IgD-negative memory B cell (primary cell): ENCODE data around the gene AGAP1. TPM values are rescaled to one million over a fixed set of nuclear protein-coding genes. Genes with fewer than 3 reads are reported as not detected.

ENCODE experiments used
- H3K27ac Mint-ChIP-seq, 3 donors: one replicate each; pipeline ENCODE4 v1.8.0; 2020 to 2022; ENCODE audit warnings: mild to moderate bottlenecking in 3 of 3, mixed read lengths in 3 of 3, moderate library complexity in 1 of 3
- H3K27me3 Mint-ChIP-seq: one replicate; pipeline ENCODE4 v1.8.0; 2021; ENCODE audit warnings: mixed read lengths
- H3K36me3 Mint-ChIP-seq: one replicate; pipeline ENCODE4 v1.8.0; 2020; ENCODE audit warnings: mild to moderate bottlenecking, mixed read lengths
- H3K4me1 Mint-ChIP-seq, 3 donors: one replicate each; pipeline ENCODE4 v1.8.0; 2020 to 2022; ENCODE audit warnings: mixed read lengths in 3 of 3, mild to moderate bottlenecking in 1 of 3
- H3K4me3 Mint-ChIP-seq, 4 donors: one replicate each; pipeline ENCODE4 v1.8.0; 2020 to 2022; ENCODE audit warnings: mild to moderate bottlenecking in 4 of 4, mixed read lengths in 4 of 4, moderate library complexity in 3 of 4
- H3K9me3 Mint-ChIP-seq, 3 donors: one replicate each; pipeline ENCODE4 v1.8.0; 2020 to 2021; ENCODE audit warnings: mixed read lengths in 3 of 3, mild to moderate bottlenecking in 1 of 3
- polyA plus RNA-seq: library from polyadenylated mRNA; unstranded; fragments of 300-500 nt; fragmentation: Illumina TruSeq; gene quantifications from one replicate; pipeline ENCODE4 v1.2.3, GENCODE V29; 2021

Gene AGAP1
- polyA plus RNA-seq, 1 donor from 2014 or later, result not detected

DNA sequence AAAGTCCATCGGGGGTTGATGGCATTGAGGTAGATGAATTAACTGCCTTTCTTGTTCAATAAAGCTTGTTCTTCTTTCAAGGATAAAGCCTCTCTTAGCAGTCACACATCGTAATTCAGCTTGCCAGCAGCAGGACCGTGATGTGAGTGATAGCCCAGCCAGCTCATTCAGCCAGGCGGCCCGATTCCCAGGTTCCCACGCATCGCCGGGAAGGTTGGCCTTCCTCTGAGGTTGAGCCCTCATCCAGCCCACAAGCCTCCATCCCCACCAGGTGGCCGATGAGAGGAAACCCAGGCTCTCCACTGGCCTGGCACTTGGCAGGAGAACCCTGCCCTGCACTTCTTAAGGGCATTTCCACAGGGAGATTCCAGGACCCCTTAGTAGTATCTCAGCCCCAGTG, 4.7 kb downstream of the AGAP1 start:
- H3K4me3 Mint-ChIP-seq, result no peak overlapping the region
- peaks cover 0 to 3% (median 0%) of the 10 kb centered on the region in 3 donors for H3K9me3 Mint-ChIP-seq
- H3K4me1 Mint-ChIP-seq, result no peaks in the 10 kb centered on the region
- no peaks in the 10 kb centered on the region for H3K36me3 Mint-ChIP-seq
- H3K27ac Mint-ChIP-seq, result no peak overlapping the region
- H3K27me3 Mint-ChIP-seq, result peaks cover 23% of the 10 kb centered on the region

DNA sequence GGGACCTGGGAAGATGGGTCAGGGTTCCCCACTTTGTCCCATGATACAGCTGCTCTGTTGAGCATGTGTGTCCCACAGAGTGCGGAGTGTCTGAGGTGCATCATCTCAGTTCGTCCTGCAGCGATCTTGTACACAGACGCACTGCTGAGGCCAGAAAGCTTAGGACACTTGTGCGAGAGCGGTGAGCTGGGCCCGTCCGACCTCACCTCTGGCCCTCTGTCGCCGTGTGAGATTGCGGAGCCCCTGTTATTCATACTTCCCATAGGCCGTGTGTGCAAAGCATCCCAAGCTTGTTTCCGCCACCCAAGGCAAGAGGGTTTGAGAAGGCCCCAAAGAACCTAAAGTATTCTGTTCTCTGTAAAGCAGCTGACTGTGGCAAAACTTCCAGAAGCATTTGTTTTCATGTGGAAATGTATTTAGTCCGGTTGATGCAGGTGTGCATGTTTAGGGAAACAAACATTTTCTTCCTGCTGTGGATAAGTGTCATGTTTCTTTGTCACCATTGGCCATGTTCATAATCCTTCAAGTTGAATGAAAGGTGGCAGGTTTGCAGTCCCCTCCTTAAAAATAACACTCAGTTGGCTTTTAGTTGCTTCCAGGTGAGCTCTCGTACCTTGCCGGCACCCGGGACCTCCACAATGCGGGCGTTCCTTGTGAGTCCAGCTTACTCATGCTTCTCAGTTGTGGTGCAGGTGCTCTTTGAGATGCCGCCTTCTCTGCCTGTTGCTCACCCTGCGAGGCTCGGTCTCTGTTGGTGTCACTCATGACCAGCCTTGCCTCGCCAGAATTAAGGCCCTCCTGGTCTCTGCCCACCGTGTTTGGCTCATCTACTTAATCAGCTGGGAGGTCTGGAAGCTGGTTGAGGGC, 5.3 kb downstream of the AGAP1 start:
- H3K4me1 Mint-ChIP-seq, result no peaks in the 10 kb centered on the region
- peaks cover 26% of the 10 kb centered on the region for H3K27me3 Mint-ChIP-seq
- peaks cover 0 to 3% (median 0%) of the 10 kb centered on the region in 3 donors for H3K9me3 Mint-ChIP-seq
- no peak overlapping the region for H3K4me3 Mint-ChIP-seq
- no peak overlapping the region for H3K27ac Mint-ChIP-seq
- no peaks in the 10 kb centered on the region for H3K36me3 Mint-ChIP-seq

DNA sequence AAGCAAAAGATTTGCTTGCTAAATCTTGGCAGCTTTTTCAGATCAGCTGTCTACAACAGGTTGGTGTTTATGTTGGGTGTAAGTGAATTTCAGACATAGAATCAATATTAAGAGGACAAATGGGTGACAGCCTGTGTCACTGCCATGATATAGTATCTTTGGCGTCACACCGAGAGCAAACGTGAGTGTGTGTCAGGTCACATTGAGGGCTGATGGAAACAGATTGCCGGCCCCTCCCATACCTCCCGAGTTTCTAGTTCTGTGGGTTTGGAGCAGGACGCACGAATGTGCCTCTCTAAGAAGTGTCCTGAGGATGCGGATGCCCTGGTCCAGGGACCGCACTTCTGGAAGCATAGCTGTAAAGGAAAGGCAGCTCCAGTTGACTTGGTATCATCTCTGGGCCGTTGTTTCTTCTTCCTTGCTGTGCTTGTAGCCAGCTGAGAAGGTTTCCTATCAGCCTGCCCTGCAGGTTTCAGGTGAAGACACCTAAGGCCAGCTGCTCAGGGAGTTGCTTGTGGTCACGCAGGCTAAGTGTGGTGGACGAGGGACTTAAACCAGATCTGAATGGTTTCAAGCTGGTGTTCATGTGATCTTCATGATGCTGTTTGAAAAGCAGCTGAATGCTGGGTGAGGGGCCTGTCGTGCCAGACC, 6.4 kb downstream of the AGAP1 start:
- H3K4me1 Mint-ChIP-seq, result no peaks in the 10 kb centered on the region
- H3K27me3 Mint-ChIP-seq, result peaks cover 26% of the 10 kb centered on the region
- H3K27ac Mint-ChIP-seq, result no peak overlapping the region
- peaks cover 0 to 3% (median 0%) of the 10 kb centered on the region in 3 donors for H3K9me3 Mint-ChIP-seq
- H3K4me3 Mint-ChIP-seq, result no peak overlapping the region
- H3K36me3 Mint-ChIP-seq, result no peaks in the 10 kb centered on the region

DNA sequence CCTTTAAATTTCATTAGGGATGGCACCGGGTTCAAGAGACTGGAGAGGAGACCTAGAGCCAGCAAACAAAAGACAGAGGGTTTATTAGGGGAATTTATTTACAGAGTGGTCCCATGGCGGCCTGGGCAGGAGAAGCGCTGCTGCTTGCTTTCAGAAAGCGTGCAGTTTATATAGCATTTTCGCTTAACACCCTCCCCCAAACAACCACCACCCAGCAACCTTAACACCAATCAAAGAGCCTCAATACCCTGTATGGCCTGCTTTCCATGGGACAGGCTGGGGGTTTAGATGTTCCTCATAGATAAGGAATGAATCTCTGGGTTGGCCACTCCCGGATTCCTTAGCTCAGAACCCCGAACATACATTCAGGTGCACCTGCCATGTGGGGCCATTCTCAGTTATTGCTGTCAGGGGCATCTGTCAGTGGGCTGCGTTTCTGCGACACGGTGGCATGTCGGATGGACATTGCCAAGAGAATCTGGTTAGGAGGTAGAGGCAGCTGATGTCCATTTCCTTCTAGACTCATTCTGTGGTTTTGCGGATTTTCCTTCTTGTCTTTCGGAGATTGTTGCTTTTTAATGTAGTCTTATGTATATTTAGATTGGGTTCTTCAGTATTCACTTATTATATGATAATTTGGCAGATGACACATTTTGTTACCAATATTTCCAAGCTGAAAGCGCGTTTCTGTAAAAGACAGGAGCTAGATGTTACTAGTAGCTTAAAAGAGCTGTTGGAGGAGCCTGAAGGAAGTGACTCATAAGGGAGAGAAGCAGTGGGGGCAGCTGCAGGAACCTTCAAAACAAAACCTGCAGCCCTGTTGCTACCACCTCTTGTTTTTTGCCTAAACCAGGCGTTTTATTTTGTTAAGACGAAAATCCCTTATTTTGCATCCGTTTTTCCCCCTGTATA, 7.2 kb downstream of the AGAP1 start:
- no peaks in the 10 kb centered on the region for H3K36me3 Mint-ChIP-seq
- no peak overlapping the region for H3K4me3 Mint-ChIP-seq
- H3K27ac Mint-ChIP-seq, result no peak overlapping the region
- H3K27me3 Mint-ChIP-seq, result peaks cover 23% of the 10 kb centered on the region
- no peaks in the 10 kb centered on the region for H3K4me1 Mint-ChIP-seq
- peaks cover 0 to 3% (median 0%) of the 10 kb centered on the region in 3 donors for H3K9me3 Mint-ChIP-seq

DNA sequence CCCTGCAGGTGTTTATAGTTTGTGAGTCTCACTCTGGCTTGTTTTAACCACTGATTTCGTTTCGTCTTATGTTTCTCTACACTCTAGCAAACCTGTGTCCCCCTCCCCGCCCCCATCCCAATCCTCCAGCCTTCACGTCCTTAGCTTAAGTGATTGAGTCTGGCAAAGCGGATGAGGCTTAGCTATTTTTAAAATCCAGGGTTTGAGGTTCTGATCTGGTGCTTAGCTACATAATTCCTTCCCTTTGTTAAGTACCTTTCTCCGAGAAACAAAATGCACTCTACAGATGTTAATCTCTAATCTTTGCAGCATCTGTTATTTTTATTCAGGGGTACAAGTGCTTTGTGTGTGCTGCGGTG, 7.8 kb downstream of the AGAP1 start:
- Mint-ChIP-seq H3K27me3 (peaks cover 23% of the 10 kb centered on the region), H3K9me3 (peaks cover 0 to 2% (median 0%) of the 10 kb centered on the region in 3 donors), H3K4me3 (no peak overlapping the region), H3K4me1 (no peaks in the 10 kb centered on the region), H3K27ac (no peak overlapping the region), H3K36me3 (no peaks in the 10 kb centered on the region)

DNA sequence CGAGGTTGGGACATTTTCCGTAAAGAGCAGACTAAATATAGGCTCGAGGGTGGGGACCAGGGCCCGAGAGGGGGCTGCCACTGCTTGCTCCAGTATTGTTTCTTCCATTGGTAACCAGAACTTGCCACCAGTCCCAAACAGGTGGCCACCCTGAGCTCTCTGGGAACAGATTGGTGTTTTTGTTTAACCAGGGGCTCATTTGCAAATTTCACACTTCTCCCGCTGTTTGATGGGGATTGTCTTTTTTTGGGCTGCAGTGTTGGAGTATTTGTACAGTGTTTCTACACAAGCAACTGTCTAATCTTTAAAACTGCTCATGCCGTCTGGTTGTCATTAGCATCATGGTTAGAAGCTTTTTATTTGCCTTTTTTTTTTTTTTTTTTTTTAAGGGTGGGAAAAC, 8.5 kb downstream of the AGAP1 start:
- Mint-ChIP-seq H3K27me3 (peaks cover 18% of the 10 kb centered on the region), H3K9me3 (peaks cover 0 to 2% (median 0%) of the 10 kb centered on the region in 3 donors)

DNA sequence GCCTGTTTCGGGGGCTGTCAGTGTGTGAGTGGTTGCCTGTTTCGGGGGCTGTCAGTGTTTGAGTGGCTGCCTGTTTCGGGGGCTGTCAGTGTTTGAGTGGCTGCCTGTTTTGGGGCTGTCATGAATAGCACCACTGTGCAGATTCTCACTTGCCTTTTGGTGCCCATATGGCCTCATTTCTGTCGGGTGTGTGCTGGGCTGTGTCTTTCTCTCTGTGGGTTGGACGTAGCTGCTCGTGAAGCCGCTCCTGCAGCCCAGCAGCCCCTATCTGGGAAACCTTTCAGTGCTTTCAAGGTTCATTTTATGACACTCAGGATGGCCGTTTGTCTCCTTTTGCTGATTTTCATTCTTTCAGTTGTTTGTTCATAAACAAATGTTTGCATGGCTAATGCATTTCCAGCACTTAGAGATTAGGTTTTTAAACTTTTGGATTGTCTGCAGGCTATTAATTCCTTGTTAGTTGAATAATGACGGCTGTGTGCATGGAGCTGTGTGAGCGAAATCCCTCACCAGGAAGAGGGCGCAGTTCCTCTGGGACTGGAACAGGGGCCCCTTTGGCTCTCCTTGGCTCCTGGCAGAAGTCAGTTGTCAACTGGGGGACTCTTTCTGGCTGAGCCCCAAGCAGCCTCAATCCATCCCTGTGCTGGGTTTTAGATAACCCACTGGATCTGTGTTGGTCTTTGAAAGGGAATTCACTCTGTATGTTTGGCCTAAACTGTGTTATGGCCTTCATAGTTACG, 10.8 kb downstream of the AGAP1 start:
- peaks cover 14% of the 10 kb centered on the region for H3K27me3 Mint-ChIP-seq
- H3K9me3 Mint-ChIP-seq, result peaks cover 2 to 4% (median 2%) of the 10 kb centered on the region in 3 donors

More for the DNA sequence above, 8.5 kb downstream of the AGAP1 start:
- H3K4me3 Mint-ChIP-seq, result no peak overlapping the region
- H3K4me1 Mint-ChIP-seq, result no peaks in the 10 kb centered on the region
- no peaks in the 10 kb centered on the region for H3K36me3 Mint-ChIP-seq
- H3K27ac Mint-ChIP-seq, result no peak overlapping the region

DNA sequence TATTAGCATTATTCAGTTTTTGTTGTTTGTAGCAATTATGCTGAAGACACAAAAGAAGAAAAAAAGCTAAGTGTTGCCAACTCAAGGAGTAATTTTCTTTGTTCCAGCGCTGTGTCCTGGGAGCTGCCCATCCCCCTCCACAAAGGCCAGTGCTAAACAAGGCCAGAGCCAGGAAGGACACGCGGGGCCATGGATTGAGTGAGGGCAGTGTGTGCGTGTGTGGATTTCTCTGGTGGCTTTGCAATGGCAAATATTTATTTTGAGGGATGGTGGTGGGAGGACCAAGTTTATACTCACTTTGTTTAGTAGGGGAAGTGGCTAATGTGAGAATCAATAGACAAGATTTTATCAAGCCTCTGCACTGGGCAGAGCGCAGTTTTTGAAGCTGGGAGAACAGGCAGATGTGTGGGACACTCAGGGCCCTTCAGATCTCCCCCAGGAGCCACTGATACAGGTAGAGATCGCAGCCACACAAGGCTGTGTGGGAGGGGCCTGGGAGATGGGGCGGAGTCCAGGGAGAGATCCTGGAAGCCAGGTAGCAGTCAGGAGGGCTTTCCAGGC, 11.4 kb downstream of the AGAP1 start:
- no peaks in the 10 kb centered on the region for H3K36me3 Mint-ChIP-seq
- H3K9me3 Mint-ChIP-seq, result peaks cover 2 to 6% (median 2%) of the 10 kb centered on the region in 3 donors
- peaks cover 14% of the 10 kb centered on the region for H3K27me3 Mint-ChIP-seq
- H3K27ac Mint-ChIP-seq, result peak overlapping the region in 1 of 3 donors; percentile 28
- H3K4me1 Mint-ChIP-seq, result no peaks in the 10 kb centered on the region
- no peak overlapping the region for H3K4me3 Mint-ChIP-seq

More for the DNA sequence above, 10.8 kb downstream of the AGAP1 start:
- H3K36me3 Mint-ChIP-seq, result no peaks in the 10 kb centered on the region
- H3K27ac Mint-ChIP-seq, result peak overlapping the region in 1 of 3 donors; percentile 28
- no peaks in the 10 kb centered on the region for H3K4me1 Mint-ChIP-seq
- no peak overlapping the region for H3K4me3 Mint-ChIP-seq

DNA sequence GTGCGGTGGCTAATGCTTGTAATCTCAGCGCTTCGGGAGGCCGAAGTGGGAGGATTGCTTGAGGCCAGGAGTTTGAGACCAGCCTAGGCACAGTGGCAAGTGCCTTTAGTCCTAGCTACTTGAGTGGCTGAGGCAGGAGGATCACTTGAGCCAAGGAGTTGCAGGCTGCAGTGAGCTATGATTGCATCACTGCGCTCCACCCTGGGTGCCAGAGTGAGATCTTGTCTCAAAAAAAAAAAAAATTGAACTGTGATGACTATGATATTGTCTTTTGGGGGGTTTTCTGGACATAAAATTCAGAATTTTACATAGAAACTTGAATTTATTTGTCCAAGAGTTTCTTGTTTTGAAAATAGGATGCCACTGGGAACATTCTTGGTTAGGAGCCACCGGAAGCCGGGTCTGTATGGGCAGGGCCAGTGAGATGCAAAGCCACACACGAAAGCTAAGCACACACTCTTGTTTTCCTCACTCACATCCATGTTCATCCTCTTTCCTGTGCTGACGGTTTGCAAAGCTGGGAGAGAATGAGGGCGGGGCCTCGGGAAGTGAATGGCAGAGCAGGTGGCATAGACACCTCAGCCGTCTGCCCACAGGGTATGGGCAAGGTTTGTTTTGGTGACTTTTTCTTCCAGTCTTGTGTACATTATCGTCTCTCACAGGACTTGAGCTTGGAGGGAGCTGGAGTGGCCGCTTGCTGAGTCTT, 12.6 kb downstream of the AGAP1 start:
- H3K27ac Mint-ChIP-seq, result peak overlapping the region in 1 of 3 donors; percentile 80
- H3K9me3 Mint-ChIP-seq, result peaks cover 2 to 7% (median 2%) of the 10 kb centered on the region in 3 donors
- no peak overlapping the region for H3K4me3 Mint-ChIP-seq
- H3K4me1 Mint-ChIP-seq, result no peaks in the 10 kb centered on the region
- H3K27me3 Mint-ChIP-seq, result peaks cover 12% of the 10 kb centered on the region
- no peaks in the 10 kb centered on the region for H3K36me3 Mint-ChIP-seq

DNA sequence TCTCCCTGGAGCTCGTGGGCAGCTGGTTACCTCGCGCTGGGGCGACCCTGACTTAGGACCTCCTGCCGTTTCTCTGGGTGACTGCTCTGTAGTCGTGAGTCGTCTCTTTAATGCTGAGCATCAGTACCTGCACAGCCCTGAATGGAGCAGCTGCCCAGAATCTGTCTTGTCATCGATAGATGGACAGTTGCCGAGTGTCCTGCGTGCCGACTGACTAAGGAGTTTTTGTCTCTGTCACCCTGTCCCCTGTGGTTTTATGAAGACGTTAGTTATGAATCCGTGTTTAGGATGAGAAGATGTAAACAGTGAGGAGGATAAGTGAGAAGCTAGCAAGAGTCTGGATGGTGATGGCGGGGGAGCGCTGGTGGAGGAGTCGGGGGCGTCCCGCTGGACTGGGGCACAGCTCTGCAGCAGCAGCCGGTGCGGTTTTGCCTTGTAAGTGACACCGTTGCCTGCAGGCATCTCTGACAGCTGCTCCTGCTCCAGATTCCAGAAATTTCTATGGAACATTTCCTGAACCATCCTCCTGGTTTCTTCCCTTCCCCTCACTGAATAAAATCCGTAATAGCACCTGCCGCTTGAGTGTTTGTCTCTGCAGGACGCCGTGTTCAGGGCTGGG, 13.3 kb downstream of the AGAP1 start:
- no peak overlapping the region for H3K27ac Mint-ChIP-seq
- H3K9me3 Mint-ChIP-seq, result peaks cover 2 to 7% (median 2%) of the 10 kb centered on the region in 3 donors
- no peak overlapping the region for H3K4me3 Mint-ChIP-seq
- peaks cover 12% of the 10 kb centered on the region for H3K27me3 Mint-ChIP-seq
- H3K36me3 Mint-ChIP-seq, result no peaks in the 10 kb centered on the region
- no peaks in the 10 kb centered on the region for H3K4me1 Mint-ChIP-seq

DNA sequence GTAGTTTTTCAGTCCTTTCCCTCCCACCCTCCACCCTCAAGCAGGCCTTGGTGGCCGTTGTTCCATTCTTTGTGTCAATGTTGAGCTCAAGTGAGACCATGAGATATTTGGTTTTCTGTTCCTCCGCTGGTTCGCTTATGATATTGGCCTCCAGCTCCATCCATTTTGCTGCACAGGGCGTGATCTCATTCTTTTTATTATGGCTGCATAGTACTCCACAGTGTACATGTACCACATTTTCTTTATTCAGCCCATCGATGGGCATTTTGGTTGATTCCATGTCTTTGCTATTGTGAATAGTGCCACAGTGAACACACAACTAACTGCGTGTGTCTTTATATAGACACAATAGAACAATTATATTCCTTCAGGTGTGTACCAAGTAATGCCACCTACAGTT, 14.1 kb downstream of the AGAP1 start:
- no peak overlapping the region for H3K4me3 Mint-ChIP-seq

DNA sequence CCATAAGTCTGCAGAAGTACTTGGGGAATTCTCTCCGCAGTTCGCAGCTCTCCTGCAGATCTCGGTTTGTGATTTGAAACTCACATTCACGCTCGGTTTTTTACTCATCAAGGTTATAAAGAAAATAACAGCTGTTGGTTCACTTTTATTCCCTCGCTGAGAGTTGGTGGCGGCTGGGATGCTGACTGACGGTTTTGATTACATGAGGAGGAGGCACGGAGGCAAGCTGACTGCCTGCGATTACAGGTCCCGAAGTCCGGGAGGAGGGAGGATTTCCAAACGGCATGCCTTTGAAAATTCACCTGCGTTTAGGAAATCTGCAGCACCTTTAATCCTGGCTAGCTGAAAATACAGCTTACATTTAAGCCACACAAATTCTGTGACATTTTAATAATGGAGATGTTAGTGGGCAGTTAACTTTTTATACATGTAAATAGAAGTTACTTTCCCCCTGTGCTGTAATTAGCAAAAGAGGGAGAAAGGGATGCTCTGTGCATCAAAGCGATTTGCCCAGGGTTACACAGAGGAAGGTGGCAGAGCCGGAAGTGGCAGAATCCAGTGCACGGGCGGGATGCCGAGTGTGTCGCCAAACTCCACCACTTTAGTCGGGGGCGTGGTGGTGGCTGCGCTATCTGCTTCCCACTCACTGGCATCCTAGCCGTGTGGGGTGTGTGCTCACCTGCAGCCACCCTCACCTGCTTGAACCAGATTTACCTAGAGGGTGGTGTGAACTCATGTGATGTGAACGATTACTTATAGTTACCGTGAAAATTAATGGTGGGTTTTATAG, 14.7 kb downstream of the AGAP1 start:
- Mint-ChIP-seq H3K27me3 (peaks cover 10% of the 10 kb centered on the region), H3K27ac (no peak overlapping the region), H3K36me3 (no peaks in the 10 kb centered on the region), H3K4me3 (no peak overlapping the region), H3K4me1 (no peaks in the 10 kb centered on the region), H3K9me3 (peaks cover 2 to 7% (median 2%) of the 10 kb centered on the region in 3 donors)

More for the DNA sequence above, 14.1 kb downstream of the AGAP1 start:
- Mint-ChIP-seq H3K27ac (no peak overlapping the region), H3K36me3 (no peaks in the 10 kb centered on the region), H3K27me3 (peaks cover 12% of the 10 kb centered on the region), H3K4me1 (no peaks in the 10 kb centered on the region), H3K9me3 (peaks cover 2 to 7% (median 2%) of the 10 kb centered on the region in 3 donors)
